A549 treated with DMSO at 1 μM for 4 hours (cell line): ENCODE data around the gene ACP7. TPM values are rescaled to one million over a fixed set of nuclear protein-coding genes. Genes with fewer than 3 reads are reported as not detected.

Experiments used
- total RNA-seq: library from RNA; stranded (reverse); fragments of 200-300 nt; extraction: Qiagen RNA extraction; gene quantifications from 5 replicates; pipeline ENCODE4 v1.2.3, GENCODE V29; 2022; ENCODE audit warnings: low read depth

Gene ACP7
- 0.09 to 0.23 TPM (median 0.16 TPM) in 4 of 5 replicates, not detected in the other for total RNA-seq

GRCh38 chr19:39083983-39084731 is at the start of gene ACP7:
Gene ACP7 (plus strand): TSS chr19:39084368. CDS start chr19:39085270, 902 bp downstream.

GRCh38 chr19:39125554-39126311 is 41.6 kb downstream of the ACP7 start, which contains the start of gene PAK4:
Gene PAK4 (plus strand): TSS chr19:39125786. CDS start chr19:39169554, 43,768 bp downstream.

Other genes with a start within 250 kb of the ACP7 start
- gene HNRNPL, start 234.4 kb upstream of the ACP7 start, total RNA-seq, result 359 to 423 TPM (median 403 TPM) in 5 replicates
- 2.2 to 3.9 TPM (median 2.7 TPM) in 5 replicates for gene RINL, start 206.1 kb upstream of the ACP7 start, total RNA-seq
- gene SIRT2, start 184.8 kb upstream of the ACP7 start, total RNA-seq, result 32.4 to 40.9 TPM (median 34.5 TPM) in 5 replicates
- gene NFKBIB, start 184.4 kb upstream of the ACP7 start, total RNA-seq, result 67.8 to 124 TPM (median 98.4 TPM) in 5 replicates
- 0.38 to 1.5 TPM (median 0.63 TPM) in 5 replicates for gene CCER2, start 172.2 kb upstream of the ACP7 start, total RNA-seq
- 45.3 to 63.5 TPM (median 55.5 TPM) in 5 replicates for gene SARS2, start 153.6 kb upstream of the ACP7 start, total RNA-seq
- 219 to 320 TPM (median 270 TPM) in 5 replicates for gene MRPS12, start 153.4 kb upstream of the ACP7 start, total RNA-seq
- gene FBXO17, start 108.6 kb upstream of the ACP7 start, total RNA-seq, result 73.0 to 93.5 TPM (median 86.8 TPM) in 5 replicates
- gene FBXO27, start 51.8 kb upstream of the ACP7 start, total RNA-seq, result 4.5 to 7.7 TPM (median 6.0 TPM) in 5 replicates
- 85.3 to 143 TPM (median 108 TPM) in 5 replicates for gene PAK4, start 41.4 kb downstream of the ACP7 start, total RNA-seq
- 0.76 to 2.2 TPM (median 1.7 TPM) in 5 replicates for gene NCCRP1, start 112.6 kb downstream of the ACP7 start, total RNA-seq
- not detected in 5 replicates for gene SYCN, start 119.9 kb downstream of the ACP7 start, total RNA-seq
- 0.19 TPM in 1 of 5 replicates, not detected in the others for gene IFNL3, start 160.6 kb downstream of the ACP7 start, total RNA-seq
- not detected in 5 replicates for gene IFNL4, start 164.5 kb downstream of the ACP7 start, total RNA-seq
- not detected in 5 replicates for gene IFNL2, start 184.0 kb downstream of the ACP7 start, total RNA-seq
- 0.15 to 0.28 TPM (median 0.27 TPM) in 3 of 5 replicates, not detected in the others for gene IFNL1, start 212.0 kb downstream of the ACP7 start, total RNA-seq
- 7.6 to 14.2 TPM (median 10.9 TPM) in 5 replicates for gene LRFN1, start 236.5 kb downstream of the ACP7 start, total RNA-seq